ENCODE data around the gene ATP9B. TPM values are rescaled to one million over a fixed set of nuclear protein-coding genes. Genes with fewer than 3 reads are reported as not detected.
"Not testable (repeated sequence)": the region's sequence is repeated elsewhere in the genome, so short reads cannot be mapped to it uniquely, and the experiment has no call there.

The ATP9B gene
- polyA plus RNA-seq, 1 donor, result 43.3 TPM

DNA sequence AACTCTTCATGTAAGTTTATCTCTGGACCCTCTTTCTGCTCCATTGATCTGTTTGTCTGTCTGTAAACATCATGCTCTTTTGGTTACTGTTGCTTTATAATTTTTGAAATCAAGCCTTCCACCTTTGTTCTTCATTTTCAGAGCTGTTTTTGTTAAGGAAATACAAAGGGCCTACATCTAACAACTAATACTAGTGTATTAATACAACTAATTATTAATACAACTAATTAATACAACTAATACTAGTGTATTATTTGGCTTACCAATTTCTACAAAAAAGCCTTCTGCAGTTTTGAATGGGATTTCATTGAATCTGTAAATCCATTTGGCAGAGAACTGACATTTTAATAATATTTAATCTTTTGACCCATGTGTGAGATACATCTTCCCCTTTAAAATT, 66.7 kb downstream of the ATP9B start:
- DNase-seq, result no peak

DNA sequence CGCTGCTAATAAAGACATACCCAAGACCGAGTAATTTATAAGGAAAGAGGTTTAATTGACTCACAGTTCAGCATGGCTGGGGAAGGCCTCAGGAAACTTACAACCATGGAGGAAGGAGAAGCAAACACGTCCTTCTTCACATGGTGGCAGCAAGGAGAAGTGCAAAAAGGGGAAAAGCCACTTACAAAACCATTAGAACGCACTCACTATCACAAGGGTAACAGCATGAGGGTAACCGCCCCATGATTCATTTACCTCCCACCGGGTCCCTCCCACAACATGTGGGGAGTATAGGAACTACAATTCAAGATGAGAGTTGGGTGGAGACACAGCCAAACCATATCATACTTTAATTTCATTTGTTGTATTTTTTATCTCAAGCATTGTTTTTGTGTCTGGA, 67.5 kb downstream of the ATP9B start:
- no peak for DNase-seq

GRCh38 chr18:79139206-79139605, 70.0 kb downstream of the ATP9B start:
- no peak for DNase-seq

- DNase-seq, result no peak
Measured at GRCh38 chr18:79147014-79147413, 77.8 kb downstream of the ATP9B start.

DNA sequence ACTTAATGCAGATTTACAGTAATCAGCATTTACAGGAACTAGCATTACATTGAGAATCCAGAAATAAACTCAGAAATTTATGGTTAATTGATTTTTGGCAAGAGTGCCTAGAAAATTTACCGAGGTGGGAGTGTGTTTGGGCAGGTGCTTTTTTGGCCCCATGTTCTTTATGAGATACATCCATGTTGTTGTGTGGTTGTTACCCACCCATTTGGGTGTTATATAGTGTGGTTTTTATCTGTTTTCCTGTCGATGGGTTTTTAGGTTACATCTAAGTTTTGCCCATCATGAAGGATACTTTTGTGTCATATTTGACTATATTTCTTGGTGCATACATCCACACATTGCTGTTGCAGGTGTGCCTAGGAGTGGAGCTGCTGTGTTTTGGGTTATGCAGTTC, 82.0 kb downstream of the ATP9B start:
- no peak for DNase-seq

GRCh38 chr18:79156327-79156726, 87.1 kb downstream of the ATP9B start:
- no peak for DNase-seq

- no peak for DNase-seq
Measured at GRCh38 chr18:79164706-79165105, 95.5 kb downstream of the ATP9B start.

GRCh38 chr18:79166702-79167101, 97.5 kb downstream of the ATP9B start:
- DNase-seq, result no peak

DNA sequence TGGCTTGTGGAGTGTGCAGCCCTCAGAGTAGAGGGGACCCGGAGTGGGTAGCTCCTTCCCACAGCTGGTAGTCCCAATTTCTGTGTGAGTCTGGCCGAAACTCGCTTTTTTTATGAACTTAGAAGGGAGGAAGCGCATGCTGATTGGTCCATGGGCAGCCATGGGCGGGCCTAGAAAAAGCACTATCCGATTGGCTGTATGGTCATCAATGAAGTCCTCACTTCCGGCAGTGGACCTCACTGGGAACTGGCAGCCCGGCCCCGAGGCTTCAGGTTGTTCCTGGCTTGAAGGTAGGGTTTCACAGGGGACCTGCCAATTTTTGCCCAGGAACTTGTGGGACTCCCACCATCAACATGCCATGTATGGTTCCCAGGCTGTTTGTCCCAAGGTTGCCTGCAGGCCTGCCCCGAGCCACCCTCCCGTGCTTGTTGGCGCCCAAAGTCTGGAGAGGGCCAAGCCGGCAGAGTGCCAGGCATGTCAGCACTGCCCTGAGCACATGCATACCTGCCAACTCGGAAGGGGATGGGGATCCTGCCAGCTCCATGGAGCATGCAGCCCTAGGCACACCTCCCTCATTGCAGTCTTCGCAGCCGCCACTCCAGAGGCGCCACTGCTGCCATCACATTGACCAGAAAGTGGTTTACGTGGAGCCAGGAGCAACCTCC, 98.5 kb downstream of the ATP9B start:
- DNase-seq, result no peak

GRCh38 chr18:79169958-79170555, 100.9 kb downstream of the ATP9B start:
- no peak for DNase-seq

- not testable (repeated sequence) for DNase-seq
Measured at GRCh38 chr18:79172331-79172730, 103.1 kb downstream of the ATP9B start.

GRCh38 chr18:79173742-79174141, 104.5 kb downstream of the ATP9B start:
- DNase-seq, result no peak

DNA sequence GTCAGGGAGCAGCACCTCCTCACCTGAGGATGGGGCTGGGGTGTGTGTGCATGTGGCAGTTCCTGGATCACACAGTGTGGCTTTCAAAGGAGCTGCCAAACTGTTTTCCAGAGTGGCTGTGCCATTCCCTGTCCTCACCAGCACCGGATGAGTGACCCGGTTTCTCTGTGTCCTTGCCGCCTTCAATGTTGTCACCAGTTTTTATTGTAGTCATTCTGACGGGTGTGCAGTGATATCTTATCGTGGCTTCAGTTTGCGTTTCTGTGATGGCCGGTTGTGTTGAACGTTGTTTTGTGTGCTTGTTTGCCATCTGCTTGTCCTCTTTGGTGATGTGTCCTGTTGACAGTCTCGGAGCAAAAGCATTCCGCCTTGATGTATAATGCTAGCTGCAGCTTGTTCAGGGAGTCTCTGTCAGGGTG, 108.9 kb downstream of the ATP9B start:
- DNase-seq, result no peak

DNA sequence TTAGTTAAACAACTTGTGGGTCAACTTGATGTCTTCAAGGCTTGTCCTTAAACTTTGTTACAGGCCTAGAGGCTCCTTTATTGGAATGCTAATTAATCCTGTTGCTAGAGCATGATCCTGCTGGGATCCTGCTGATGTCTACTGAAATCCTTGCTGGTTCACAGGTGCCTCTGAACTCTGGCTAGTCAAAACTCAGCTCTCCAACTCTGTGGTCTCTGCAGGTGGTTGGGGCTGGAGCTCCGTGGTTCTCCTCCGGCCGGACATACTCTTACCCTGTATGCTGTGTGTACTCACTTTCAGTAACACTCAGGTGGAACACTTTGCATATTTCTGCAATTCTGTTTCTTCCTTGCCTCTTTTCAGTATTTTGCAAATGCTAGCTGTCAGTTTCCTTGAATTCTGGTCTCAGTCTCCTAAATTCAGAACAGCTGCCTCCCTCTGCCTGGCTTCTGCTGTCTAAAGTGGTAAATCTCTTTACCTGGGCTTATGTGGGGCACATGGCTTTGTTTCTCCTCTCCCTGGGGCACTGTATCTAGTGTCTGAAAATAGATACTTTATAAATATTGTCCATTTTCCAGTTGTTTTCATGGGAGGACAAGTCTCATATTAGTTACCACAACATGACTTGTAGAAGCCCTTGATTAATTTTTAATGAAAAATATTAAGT, 113.0 kb downstream of the ATP9B start:
- DNase-seq, result no peak

- no peak for DNase-seq
Measured at GRCh38 chr18:79185648-79186047, 116.5 kb downstream of the ATP9B start.

GRCh38 chr18:79186649-79187048, 117.5 kb downstream of the ATP9B start:
- no peak for DNase-seq

- no peak for DNase-seq
Measured at GRCh38 chr18:79187532-79188277, 118.5 kb downstream of the ATP9B start.

- DNase-seq, result no peak
Measured at GRCh38 chr18:79191418-79191817, 122.2 kb downstream of the ATP9B start.

DNA sequence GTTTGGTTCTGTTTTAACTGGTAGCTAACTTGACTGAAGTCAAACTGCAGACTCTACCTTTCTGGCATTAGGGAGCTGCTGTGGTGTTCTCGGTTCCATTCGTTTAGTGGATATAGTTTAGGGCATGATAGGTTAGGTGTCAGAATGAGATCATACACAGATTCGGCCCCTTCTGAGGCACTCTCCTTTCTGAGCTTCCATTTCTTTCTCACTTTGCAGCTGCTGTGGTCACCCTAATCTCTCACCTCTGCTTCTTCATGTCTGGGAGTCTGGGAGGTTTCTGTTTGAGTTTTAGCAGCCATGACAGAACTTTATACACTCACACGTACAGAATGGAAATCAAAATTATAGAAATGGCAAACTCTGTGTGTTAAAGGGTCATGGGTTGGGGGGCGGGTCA, 122.8 kb downstream of the ATP9B start:
- DNase-seq, result no peak

- no peak for DNase-seq
Measured at GRCh38 chr18:79193826-79194225, 124.6 kb downstream of the ATP9B start.

GRCh38 chr18:79195716-79196683, 126.8 kb downstream of the ATP9B start:
- no peak for DNase-seq

DNA sequence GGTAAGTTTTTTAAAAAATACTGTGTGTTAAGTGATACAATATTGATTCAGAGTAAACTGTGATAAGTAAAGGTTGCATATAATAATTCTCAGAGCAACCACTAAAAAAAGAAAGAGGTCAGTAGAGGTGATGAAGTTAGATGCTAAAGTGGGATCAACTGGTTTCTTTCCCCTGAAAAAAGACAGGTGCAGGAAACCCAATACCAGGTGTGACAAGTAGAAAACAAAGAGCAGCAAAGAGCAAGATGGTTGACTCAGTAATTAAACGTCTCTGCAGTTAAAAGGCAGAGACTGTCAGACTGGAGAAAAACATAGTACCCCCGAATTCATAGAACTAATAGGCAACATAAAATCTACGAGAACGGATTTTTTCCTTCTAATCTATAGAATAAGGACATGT, 128.3 kb downstream of the ATP9B start:
- no peak for DNase-seq

Measured in left kidney (tissue), 2 donors.